Keratinocyte (primary cell): ENCODE data around the gene AP3M1. TPM values are rescaled to one million over a fixed set of nuclear protein-coding genes. Genes with fewer than 3 reads are reported as not detected.

ENCODE experiments used
- DNase-seq: peaks from one replicate; pipeline ENCODE4 v3.0.0-alpha.2; 2011; ENCODE audit warnings: low read depth, missing footprints, low spot score
- FAIRE-seq: peaks from 2 replicates; lab custom pipeline; 2011; peaks lifted over from hg19 to GRCh38; lab: Jason Lieb, UNC
- H2AFZ ChIP-seq: 2 replicates; pipeline ENCODE4 v1.6.0; 2012; ENCODE audit warnings: low read length, control low read depth, inconsistent platforms; ENCODE audit not compliant: control insufficient read depth
- H3K27ac ChIP-seq: 2 replicates; pipeline ENCODE4 v1.5.1; 2011; ENCODE audit warnings: low read length; ENCODE audit not compliant: control insufficient read depth, insufficient read depth
- H3K27me3 ChIP-seq: 3 replicates; pipeline ENCODE4 v1.6.0; 2011; ENCODE audit warnings: low read length; ENCODE audit not compliant: control insufficient read depth, insufficient read depth; ENCODE audit errors: extremely low read depth
- H3K36me3 ChIP-seq, 2 experiments: 2 replicates in 1 of 2; 3 replicates in 1 of 2; pipeline ENCODE4 v1.5.1; 2011; ENCODE audit warnings: low read length in 2 of 2, mild to moderate bottlenecking in 1 of 2; ENCODE audit not compliant: control insufficient read depth in 2 of 2, insufficient read depth in 2 of 2; ENCODE audit errors: extremely low read depth in 1 of 2
- H3K4me1 ChIP-seq: 3 replicates; pipeline ENCODE4 v1.5.1; 2011; ENCODE audit warnings: low read length; ENCODE audit not compliant: control insufficient read depth, insufficient read depth; ENCODE audit errors: extremely low read depth
- H3K4me2 ChIP-seq: 3 replicates; pipeline ENCODE4 v1.6.0; 2011; ENCODE audit warnings: low read depth, low read length; ENCODE audit not compliant: control insufficient read depth, insufficient read depth; ENCODE audit errors: extremely low read depth
- H3K4me3 ChIP-seq, 3 experiments: fragments of 200-600 bp in 1 of 3; sonication (generic) in 1 of 3; 2 replicates in 2 of 3; 3 replicates in 1 of 3; pipeline ENCODE4 v1.5.1; 2011 to 2016; ENCODE audit warnings: low read length in 3 of 3, mild to moderate bottlenecking in 3 of 3, control low read depth in 2 of 3, inconsistent platforms in 1 of 3, low read depth in 1 of 3, mixed read lengths in 1 of 3, mixed run types in 1 of 3, moderate library complexity in 1 of 3; ENCODE audit not compliant: control insufficient read depth in 2 of 3, insufficient read depth in 2 of 3; ENCODE audit errors: extremely low read depth in 1 of 3
- H3K79me2 ChIP-seq: 2 replicates; pipeline ENCODE4 v1.6.0; 2012; ENCODE audit warnings: low read length; ENCODE audit not compliant: control insufficient read depth, insufficient read depth
- H3K9ac ChIP-seq: 3 replicates; pipeline ENCODE4 v1.6.0; 2011; ENCODE audit warnings: low read length; ENCODE audit not compliant: control insufficient read depth, insufficient read depth; ENCODE audit errors: extremely low read depth
- H3K9me1 ChIP-seq: 3 replicates; pipeline ENCODE4 v1.6.0; 2011; ENCODE audit warnings: low read length; ENCODE audit not compliant: control insufficient read depth, insufficient read depth; ENCODE audit errors: extremely low read depth
- H3K9me3 ChIP-seq: 2 replicates; pipeline ENCODE4 v1.5.1; 2012; ENCODE audit warnings: low read depth, low read length; ENCODE audit not compliant: control insufficient read depth
- H4K20me1 ChIP-seq: 3 replicates; pipeline ENCODE4 v1.6.0; 2011; ENCODE audit warnings: low read length; ENCODE audit not compliant: control insufficient read depth, insufficient read depth; ENCODE audit errors: extremely low read depth
- EZH2 ChIP-seq: IDR thresholded peaks from one replicate; pipeline ENCODE4 v1.6.1; 2012; ENCODE audit warnings: inconsistent platforms, mild to moderate bottlenecking, low read length, moderate library complexity
- dilution Hi-C: fragments of 300-500 bp; cut with MboI; formaldehyde crosslinking; loops from one replicate; pipeline ENCODE4 v1.7.0; 2020; ENCODE audit warnings: low sequenced_read_pairs; ENCODE audit not compliant: extremely low pct_ligation_motif_present
- polyA plus RNA-seq, 5 experiments: library from polyadenylated mRNA; depleted of rRNA in 3 of 5; stranded (reverse) in 3 of 5; stranded (forward) in 1 of 5; unstranded in 1 of 5; fragments of >200 nt; gene quantifications; 1 replicate in 1 of 5; 2 replicates in 3 of 5; 3 replicates in 1 of 5; pipeline versions ENCODE4 v1.2.1 to v1.2.3, GENCODE V29; 2011 to 2012; ENCODE audit warnings: missing spikeins in 2 of 5, low read depth in 1 of 5, low replicate concordance in 1 of 5
- TF ChIP-seq, protein P1 (sequence below), 3 experiments: IDR thresholded peaks in 1 of 3; conservative IDR thresholded peaks in 1 of 3; optimal IDR thresholded peaks in 1 of 3; 2 replicates in 2 of 3; 3 replicates in 1 of 3; pipeline versions ENCODE3 to v1.5.1; 2011; ENCODE audit warnings: low read length in 3 of 3, mild to moderate bottlenecking in 3 of 3, moderate library complexity in 2 of 3, control low read depth in 1 of 3, inconsistent platforms in 1 of 3; ENCODE audit not compliant: insufficient read depth in 2 of 3; ENCODE audit errors: extremely low read depth in 1 of 3

AP3M1 gene
- polyA plus RNA-seq, 1 donor (not counting 4 experiments of a cell fraction or from before 2014, with no cell fraction given), result 53.5 TPM

- Histone ChIP-seq H3K79me2 (no peaks in the 10 kb centered on the region), H3K27me3 (no peaks in the 10 kb centered on the region), H4K20me1 (no peaks in the 10 kb centered on the region), H2AFZ (no peak overlapping the region), H3K4me3 (no peak overlapping the region), H3K9me1 (no peaks in the 10 kb centered on the region), H3K4me2 (no peak overlapping the region), H3K27ac (no peak overlapping the region), H3K9me3 (no peaks in the 10 kb centered on the region), H3K4me1 (peaks cover 12% of the 10 kb centered on the region), H3K36me3 (peaks cover 36 to 49% of the 10 kb centered on the region in 2 experiments), H3K9ac (no peak overlapping the region)
- no peak for FAIRE-seq
- dilution Hi-C loops, result no loop called here
- no peak for DNase-seq
- no peak for TF ChIP-seq EZH2
- TF ChIP-seq, protein P1, sequence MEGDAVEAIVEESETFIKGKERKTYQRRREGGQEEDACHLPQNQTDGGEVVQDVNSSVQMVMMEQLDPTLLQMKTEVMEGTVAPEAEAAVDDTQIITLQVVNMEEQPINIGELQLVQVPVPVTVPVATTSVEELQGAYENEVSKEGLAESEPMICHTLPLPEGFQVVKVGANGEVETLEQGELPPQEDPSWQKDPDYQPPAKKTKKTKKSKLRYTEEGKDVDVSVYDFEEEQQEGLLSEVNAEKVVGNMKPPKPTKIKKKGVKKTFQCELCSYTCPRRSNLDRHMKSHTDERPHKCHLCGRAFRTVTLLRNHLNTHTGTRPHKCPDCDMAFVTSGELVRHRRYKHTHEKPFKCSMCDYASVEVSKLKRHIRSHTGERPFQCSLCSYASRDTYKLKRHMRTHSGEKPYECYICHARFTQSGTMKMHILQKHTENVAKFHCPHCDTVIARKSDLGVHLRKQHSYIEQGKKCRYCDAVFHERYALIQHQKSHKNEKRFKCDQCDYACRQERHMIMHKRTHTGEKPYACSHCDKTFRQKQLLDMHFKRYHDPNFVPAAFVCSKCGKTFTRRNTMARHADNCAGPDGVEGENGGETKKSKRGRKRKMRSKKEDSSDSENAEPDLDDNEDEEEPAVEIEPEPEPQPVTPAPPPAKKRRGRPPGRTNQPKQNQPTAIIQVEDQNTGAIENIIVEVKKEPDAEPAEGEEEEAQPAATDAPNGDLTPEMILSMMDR (optimal IDR thresholded peaks at IDR 0.05 in 1 of 3, IDR thresholded peaks at IDR 0.05 in 1 of 3, conservative IDR thresholded peaks at IDR 0.05 in 1 of 3; ENCODE audit: extremely low read depth in 1 of 3, insufficient read depth in 2 of 3, low read length in 3 of 3), result peak in 1 of 3 experiments; percentile 25
Measured at GRCh38 chr10:74103560-74104258, 46.9 kb downstream of the AP3M1 start.

GRCh38 chr10:74099836-74100235 is 50.8 kb downstream of the AP3M1 start:
- Histone ChIP-seq H3K79me2 (no peaks in the 10 kb centered on the region), H3K27ac (peak overlapping the region; percentile 16), H3K36me3 (peaks cover 33 to 44% of the 10 kb centered on the region in 2 experiments), H4K20me1 (no peaks in the 10 kb centered on the region), H3K9me3 (no peaks in the 10 kb centered on the region), H2AFZ (no peak overlapping the region), H3K4me2 (peak overlapping the region; percentile 59), H3K4me3 (peak overlapping the region in 1 of 3 experiments; percentile 17), H3K9ac (peak overlapping the region; percentile 11), H3K27me3 (no peaks in the 10 kb centered on the region), H3K9me1 (no peaks in the 10 kb centered on the region), H3K4me1 (peaks cover 12% of the 10 kb centered on the region)
- TF ChIP-seq, protein P1 (optimal IDR thresholded peaks at IDR 0.05 in 1 of 3, IDR thresholded peaks at IDR 0.05 in 1 of 3, conservative IDR thresholded peaks at IDR 0.05 in 1 of 3; ENCODE audit: extremely low read depth in 1 of 3, insufficient read depth in 2 of 3, low read length in 3 of 3), result no peak
- no peak for TF ChIP-seq EZH2
- DNase-seq (no peak), FAIRE-seq (peak; percentile 87)
- dilution Hi-C loops, result no loop called here
